Cerebellar nuclear complex (tissue), 1 donor: ENCODE data around the gene HLA-DMB.

Source experiments
- DNase-seq, 2 experiments: peaks; one replicate each; lab custom pipeline; 2025; lab: John Stamatoyannopoulos, UW

Gene HLA-DMB

DNA sequence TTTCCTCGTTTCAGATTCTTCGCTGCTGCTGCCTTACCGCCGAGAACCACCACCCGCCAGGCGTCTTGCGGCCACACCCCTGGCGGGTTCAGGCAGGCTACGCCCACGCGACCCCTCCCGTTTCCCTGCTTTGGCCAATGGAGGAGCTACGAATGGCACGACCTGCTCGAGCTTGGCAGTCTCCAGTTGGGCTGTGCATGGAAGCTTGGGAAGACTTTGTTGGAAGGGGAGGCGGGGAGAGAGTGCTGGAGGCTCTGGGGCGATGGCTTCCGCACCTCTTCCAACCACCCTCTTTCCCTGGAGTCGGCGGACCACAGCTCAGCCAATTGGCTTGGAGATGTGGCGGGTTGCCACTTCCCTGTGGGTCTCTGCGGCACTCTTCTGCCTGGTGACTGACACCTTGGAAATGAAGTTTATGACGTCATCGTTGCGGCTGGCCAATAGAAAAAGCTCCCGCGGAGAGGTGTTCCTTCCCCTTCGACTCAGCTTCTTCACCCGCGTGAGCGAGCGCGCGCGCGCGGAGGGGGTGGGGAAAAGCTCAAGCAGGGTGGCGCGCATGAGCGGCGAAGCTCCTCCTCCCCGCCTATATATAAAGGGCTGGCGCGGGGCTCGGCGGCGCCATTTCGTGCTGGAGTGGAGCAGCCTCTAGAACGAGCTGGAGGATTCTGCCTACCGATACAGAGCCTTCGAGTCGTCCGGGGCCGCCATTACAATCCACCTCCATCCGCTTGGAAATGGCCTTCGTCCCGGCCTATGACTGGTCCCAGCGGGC lies 30.9 kb upstream of the HLA-DMB start:
- DNase-seq, result peak; percentile 96 to 99

DNA sequence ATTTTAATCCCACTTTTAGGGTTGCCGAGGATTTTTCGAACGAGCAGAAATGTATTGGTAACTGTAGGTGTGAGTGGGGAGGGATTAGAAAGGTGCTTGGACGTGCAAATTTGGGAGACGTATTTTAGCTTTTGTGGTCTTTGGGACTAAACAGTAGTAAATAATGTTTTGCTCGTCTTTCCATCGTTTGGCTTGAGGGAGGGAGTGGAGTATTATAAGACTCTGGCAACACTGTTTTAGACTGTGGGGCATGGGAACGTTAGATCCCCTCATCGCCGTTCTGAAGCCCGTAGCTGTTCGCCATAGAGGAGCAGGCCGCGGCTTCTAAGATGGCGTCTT lies 30.4 kb upstream of the HLA-DMB start:
- no peak for DNase-seq

DNA sequence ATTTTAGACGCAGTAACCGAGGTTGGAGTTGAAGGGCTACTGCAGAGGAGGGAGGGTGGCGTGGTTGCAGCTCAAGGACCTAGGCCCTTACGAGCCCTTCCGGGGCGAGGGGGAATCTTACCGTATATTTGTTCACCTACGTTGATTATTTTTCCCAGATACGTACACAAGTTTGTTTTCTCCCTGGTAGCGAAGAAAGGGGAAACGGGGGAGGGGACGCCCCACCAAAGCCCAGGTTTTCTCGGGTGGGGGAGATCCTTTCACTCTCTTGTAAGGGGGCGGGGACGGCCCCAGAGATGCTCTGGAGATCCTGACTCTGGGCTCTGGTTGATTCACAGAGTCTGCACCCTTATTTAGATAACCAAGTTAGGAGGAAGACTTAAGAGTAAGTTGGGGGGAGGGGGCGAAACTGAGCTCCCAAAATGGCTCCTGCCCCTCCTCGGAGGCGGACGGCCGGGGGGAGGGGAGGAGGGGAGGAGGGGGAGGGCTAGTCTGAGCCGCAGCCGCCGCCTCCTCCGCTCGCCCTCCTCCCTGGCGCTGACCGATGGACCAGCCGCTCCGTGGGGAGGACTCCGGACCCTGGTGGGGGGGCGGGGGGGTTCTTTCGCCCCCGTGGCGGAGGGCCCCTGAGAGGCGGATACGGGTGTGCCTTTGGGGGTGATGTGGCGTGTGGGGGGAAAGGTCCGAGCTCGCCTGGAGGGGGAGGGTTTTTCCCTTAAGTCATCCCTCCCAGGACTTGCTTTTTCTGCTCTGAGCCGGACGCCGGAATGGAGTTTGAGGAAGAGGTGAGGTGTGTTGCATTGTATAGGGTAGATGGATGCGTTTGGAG lies 29.8 kb upstream of the HLA-DMB start:
- DNase-seq, result no peak

DNA sequence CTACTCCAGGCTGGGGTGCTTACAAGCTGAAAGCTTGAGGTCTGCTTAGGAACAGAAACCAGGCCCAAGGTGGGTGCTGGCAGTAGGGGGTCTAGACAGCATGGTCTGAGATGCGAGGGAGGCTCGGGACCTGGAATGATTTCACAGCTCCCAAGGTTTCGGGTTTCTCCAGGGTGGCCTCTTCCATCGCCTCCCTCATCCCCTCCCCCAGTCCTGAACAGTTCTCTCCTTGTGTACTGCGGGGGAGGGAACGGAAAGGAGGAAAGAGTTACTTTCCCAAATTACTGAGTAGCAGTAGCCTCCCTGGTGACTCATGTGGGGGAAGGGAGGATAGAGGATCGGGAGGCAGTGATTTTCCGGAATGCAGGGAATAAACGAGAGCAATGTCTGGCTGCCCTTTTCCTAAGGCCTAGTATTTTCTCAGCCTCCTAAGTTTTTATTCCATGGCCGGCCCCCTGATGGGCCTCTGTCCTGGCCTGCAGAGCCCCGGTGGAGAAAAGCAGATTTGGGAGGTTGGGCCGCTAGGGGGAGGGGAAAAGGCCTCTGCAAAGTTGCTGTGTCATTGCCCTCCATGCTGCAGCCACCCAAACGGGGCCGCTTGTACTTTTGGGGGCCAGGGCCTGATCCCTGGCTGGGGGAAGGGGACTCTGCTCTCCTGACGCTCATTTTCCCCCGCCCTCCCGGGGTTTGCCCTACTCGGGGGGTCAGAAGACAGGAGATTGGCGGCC lies 29.0 kb upstream of the HLA-DMB start:
- DNase-seq, result no peak

DNA sequence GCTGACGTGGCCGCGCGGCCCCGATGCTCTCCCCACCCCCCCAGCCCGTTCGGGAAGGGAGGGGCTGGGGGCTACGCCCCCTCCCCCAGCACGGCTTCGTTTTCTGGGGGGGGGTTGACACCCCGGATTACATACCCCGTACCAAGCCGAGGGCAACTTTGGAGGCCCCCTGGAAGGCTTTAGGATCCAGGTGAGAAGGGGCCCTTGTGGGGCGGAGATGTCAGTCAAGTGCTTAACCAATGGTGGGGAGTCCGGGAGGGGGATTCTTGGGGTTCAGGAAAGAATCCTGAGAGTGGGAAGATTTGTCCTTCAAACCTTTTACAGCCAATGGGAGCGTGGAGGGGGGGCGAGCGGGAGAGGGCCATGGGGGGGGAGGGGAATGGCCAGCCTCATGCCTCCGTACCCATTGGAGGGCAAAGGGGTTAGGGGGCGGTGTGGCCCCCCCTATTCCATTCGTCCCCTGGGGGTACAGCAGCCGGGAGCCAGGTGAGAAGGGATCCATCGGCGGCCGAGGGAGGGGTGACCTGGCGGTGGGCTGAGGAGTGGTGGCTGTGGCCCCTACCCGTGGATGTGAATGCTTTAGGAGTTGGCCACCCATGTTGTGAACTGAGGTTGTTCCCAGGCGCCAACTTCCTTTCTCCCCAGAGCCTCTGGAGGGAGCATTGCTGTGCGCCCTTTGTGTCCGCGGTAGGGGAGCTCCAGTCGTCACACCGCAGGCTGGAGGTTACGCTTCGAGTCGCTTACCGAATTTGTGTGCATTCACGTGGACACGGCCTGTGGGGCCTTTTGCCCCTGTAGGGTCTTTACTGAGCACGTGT lies 28.2 kb upstream of the HLA-DMB start:
- peak in 1 of 2 experiments; percentile 56 for DNase-seq

DNA sequence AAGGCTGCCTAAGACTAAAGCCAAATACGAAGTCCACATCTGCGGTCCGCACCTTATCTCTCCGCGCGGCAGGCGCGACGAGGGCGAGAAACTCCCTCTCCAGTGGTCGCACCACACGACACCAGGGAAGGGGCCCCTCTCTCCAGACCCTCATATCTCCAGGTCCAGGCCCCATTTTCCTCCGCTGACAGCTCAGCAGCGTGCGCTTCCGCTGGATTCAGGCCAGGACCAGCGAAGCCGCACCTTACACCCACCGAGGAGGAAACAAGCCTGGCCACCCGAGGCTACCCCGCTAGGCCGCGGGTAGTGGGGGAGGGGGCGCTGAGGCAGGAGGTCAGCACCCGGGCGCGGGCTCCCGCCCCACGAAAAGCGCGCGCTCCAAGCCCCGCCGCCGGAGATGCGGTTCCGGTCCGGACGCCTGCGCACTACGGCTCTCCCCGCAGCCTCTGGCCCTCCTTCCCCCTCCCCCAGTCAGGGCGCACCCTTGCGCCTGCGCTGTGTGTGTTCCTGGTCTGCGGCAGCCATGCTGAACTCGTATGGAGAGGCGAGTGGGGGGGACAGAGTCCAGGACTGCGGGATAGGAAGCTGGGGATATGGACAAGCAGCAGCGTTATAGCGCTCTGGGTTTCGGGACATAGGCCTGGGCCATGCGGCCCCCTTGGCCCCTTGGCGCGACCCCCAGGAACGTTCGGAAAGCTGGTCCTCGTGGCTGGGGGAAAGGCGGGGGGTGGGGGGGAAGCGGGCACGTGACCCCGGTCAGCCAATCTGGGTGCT lies 27.5 kb upstream of the HLA-DMB start, which contains the start of gene BRD2:
Gene BRD2 (plus strand): TSS at position 502 of the 774 bp plus-strand sequence. CDS start 4,305 bp downstream, outside the sequence.
- DNase-seq, result peak; percentile 33 to 87

DNA sequence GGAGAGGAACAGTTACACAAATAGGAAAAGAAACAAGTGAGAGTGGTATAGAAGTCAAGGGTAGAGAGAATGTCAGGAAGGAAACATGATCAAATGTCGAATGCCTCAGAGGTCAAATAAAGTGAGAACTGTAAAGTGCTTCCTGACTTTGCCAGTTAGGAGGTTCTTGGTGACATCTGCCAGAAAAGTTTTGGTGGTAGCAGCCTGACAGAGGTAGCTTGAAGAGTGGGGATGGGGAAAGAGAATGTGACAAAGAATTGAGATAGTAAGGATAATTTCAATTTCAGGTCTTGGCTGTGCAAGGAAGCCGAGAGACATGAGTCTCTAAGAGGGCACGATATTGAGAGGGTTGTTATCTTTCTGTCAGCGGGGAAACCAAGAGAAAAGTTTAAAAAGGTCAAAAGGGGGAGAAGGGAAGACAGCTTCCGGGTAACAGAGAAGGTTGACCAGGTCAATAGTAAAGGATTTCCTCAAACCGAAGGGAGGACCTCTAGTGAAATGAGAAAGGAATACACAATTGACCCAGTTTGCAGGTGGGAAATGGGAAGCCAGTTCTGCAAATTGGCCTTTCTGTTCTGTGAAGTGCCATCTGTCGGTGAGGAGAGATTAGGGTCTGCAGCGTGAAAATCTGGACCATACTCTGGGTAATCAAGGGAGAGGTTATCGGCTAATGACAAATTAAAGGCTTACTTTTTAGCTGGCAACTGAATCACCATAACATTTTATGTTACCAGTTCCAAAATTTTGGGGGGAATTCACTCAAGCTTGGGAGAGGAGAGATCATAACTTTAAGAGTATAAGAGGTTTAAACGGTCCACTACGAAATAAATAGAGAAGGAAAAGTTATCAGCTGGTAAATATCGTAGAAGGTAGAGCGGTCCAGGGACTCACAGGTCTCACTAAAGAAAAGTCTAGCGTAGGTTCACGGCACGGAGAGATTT lies 26.6 kb upstream of the HLA-DMB start:
- DNase-seq, result peak; percentile 35 to 64

DNA sequence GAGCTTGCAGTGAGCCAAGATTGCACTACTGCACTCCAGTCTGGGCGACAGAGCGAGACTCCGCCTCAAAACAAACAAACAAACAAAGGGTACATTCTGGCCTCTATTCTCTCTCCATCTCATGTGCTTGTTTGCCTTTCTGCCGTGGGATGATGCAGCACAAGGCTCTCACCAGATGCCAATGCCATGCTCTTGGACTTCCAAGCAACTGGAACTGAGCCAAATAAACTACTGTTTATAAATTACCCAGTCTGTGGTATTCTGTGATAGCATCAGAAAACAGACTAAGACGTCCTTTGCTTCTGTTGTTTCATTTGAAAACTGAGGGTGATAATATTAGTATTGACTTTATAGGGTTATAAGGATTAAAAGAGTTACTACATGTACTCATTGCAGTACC lies 23.9 kb upstream of the HLA-DMB start:
- DNase-seq, result no peak

DNA sequence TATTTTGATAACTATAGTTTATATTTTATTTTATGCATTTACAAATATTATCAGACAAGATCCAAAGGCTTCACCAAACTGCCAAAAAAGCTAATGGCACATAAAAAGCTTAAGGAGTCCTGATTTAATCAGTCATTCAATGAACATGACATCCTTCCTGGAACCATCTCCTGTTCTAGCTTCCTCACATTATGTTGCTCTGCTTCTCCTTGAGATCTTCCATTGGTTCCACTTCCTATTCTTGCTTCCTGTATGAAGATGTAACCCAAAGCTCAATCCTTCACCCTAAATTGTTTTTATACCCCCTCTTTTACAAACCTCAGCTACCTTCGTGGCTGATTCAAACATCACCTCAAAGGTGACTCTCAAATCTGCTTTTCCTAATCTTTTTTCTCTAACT lies 23.0 kb upstream of the HLA-DMB start:
- DNase-seq, result no peak

DNA sequence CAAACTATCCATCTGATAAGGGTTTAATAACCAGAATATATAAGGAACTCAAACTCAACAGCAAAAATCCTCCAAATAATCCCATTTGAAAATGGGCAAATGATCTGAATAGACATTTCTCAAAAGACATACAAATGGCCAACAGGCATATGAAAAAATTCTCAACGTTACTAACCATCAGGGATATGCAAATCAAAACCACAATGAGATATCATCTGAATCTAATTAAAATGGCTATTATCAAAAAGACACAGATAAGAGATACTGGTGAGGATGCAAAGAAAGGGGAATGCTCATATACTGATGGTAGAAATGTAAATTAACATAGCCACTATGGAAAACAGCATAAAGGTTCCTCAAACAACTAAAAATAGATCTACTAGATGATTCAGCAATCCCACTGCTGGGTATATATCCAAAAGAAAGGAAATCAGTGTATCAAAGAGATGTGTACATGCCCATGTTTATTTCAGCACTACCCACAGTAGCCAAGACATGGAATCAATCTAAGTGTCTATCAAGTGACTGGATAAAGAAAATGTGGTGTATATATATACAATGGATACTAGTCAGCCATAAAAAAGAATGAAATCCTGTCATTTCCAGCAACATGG lies 21.5 kb upstream of the HLA-DMB start:
- no peak for DNase-seq

DNA sequence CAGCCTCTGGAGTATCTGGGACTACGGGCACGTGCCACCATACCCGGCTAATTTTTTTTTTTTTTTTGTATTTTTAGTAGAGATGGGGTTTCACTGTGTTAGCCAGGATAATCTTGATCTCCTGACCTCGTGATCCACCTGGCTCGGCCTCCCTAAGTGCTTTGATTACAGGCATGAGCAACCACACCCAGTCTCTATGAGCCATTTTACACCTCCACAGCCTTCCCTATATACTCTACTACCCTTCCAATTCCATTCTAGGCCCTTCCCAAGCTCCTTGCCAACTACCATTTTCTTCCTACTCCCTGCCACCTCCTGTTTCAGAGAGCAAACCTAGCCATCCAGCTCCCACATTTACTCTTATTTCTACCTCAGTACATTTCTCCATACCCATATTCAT lies 19.7 kb upstream of the HLA-DMB start:
- no peak for DNase-seq

DNA sequence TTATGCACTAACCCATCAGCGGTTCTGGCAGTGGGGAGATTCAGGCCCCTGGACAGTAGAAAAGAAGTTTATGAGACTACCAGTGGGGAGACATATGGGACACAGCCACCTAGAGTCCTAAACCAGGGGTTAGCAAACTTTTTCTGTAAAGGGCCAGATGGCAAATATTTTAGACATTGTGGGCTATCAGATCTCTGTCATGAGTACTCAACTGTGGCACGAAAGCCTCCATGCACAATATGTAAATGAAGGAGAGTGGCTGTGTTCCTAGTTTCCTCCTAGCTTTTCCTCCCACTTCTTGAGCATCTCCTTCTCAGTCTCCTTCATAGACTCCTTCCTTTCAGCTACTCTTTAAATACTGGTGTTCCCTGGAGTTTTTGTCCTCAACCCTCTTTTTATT lies 15.3 kb upstream of the HLA-DMB start:
- DNase-seq, result no peak

DNA sequence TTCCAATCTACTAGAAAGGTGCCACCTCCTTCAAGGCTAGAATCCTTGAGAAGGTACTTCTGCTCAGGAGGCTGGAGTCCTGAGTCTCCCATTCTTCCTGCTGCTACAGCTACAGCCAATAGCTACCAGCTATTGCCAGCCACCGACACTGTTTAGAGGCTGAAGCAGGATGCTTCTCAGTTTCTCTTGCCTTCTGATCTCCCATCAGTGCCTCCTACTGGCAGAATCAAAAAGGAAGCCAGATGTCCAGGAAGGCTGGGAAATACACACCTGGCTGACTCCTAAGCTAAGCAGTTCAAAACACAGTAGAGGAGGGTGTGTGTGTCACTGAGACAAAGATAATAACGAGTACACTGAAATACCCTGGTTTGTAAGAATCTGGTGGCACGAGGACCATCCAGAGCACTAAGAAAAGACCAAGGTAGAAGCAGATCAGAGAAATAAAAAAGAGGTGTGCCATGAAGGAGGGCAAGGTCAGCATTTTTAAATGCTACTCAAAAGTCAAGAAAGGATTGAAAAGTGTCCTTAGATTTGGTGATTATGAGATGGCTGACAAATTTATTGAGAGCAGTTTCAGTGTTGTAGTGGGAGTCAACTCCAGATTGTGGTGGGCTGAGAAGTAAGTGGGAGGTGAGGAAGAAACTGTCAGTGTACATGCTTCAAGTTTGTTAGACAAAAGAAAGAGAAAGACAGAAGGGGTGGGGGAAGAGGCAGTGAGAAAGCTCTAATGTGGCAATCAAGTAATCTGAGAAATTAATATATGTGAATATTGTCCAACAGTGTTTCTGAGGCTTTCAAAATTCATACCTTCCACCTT lies 14.4 kb upstream of the HLA-DMB start:
- DNase-seq, result no peak

DNA sequence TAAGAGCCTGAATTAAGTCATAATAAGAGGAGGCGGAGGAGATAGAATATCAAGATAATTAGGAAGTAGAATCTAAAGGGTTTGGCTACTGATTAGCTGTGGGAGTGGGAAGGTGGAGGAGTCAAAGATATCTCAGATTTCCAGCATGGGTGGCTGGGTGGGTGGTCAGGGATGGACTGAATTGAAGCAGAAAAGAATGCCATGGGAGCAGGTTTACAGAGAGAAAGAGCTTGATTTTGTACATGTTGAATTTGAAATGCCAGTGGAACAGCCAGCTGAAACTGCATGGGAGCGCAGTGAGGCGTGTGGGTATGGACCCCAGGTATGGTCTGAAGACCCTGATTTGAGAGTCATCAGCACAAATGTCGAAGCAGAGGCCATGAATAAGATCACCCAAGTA lies 13.4 kb upstream of the HLA-DMB start:
- no peak for DNase-seq

DNA sequence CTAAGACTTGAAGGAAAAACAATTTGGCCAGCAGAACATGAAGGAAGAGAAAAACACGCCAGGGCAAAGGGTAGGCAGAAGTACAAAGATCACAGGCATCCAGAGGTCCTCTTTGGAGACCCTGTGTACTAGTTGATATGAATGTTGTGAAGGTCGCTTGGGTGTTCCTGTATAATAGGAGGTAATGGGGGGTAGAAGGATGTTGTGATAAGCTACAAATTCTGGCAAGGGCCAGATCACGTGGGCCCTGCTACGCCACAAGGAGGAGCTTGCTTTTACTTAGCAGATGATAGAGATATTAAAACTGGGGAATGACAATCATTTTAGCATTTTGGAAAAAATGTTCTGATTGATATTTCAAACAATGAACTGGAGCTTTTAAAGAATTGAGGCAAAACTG lies 12.9 kb upstream of the HLA-DMB start:
- DNase-seq, result no peak

DNA sequence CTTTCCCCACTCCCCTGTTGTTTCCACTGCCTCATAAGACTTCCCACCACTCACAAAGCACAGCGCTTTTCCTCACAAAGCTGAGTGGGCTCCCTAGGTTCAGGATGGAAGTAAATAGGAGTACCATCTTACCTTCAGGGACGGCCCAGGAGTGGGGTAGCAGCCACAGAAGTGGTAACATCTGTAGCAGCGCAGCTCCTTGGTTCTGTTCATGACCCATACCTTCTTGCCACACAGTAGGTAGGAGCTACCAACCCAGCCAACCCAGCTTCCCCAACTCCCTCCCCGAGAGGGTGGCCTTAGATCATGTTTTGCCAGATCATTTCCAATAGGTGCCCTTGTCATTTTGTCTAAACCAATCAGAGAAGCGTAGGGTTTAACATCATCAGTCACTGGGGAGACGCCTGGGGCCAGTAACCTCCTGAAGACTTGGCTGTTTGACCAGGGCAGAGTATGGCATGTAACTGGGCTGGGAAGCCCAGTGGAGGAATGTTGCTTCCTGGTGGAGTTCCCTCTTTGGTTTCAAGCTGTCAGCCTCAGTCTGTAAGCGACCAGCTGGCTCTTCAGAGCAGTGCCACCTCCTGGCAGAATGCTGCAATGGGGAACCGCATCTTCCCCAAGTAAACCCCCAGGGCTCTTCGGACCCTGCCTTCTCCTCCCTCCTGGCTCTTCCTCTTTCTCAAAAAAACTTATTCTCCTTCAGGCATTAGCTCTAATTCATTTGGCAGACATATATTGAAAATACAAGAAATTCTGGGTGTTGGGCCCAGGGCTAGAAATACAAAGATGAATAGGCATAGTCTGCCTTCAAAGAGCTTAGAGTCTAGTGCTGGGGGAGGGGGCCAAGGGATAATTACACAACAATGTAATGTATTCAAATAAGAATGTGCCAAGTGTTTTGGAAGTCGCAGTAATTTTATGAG lies 12.2 kb upstream of the HLA-DMB start, which contains the start of gene HLA-DMA:
Gene HLA-DMA (minus strand): TSS at position 281 of the 923 bp plus-strand sequence. CDS start 61 bp downstream, at position 220.
- DNase-seq, result peak; percentile 37 to 42

DNA sequence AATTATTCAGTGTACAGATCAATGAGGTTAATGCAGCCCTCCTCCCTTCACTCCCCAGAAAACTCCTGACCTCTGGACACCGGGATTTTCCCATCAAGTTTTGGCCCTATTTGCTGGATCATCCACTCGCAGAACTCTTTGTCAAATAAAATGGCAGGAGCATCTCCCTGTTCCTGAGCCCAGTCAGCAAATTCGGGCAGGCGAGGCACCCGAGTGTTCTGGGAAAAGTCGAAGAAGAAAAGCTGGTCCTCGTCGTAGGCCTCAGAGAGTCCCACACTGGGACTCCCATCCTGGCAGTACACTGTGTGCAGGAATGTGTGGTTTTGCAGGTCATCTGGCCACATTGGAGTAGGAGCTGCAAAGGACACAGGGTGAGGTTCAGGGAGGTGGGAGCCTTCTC lies 9.6 kb upstream of the HLA-DMB start:
- DNase-seq, result no peak
